ENCODE measurements around the gene PCDHA3. TPM values are rescaled to one million over a fixed set of nuclear protein-coding genes. Genes with fewer than 3 reads are reported as not detected.
"Not testable (repeated sequence)": the region's sequence is repeated elsewhere in the genome, so short reads cannot be mapped to it uniquely, and the experiment has no call there.

PCDHA3 gene
- total and polyA plus RNA-seq, 2 donors = under 0.01 to 0.07 TPM

- H3K4me3 ChIP-seq (ENCODE audit: low read length in 2 of 2) = no peak within 1 kb of the TSS
- no peaks in the 10 kb centered on the region for H3K36me3 ChIP-seq (ENCODE audit: control insufficient read depth in 2 of 2, insufficient read depth in 2 of 2, low read length in 1 of 2)
- H3K27ac ChIP-seq (ENCODE audit: low read depth in 1 of 2, low read length in 1 of 2) = no peak within 1 kb of the TSS
- no peaks in the 10 kb centered on the region for H3K4me1 ChIP-seq (ENCODE audit: control insufficient read depth in 2 of 2, insufficient read depth in 2 of 2, low read length in 2 of 2)
- peaks cover 5 to 34% of the 10 kb centered on the region in 2 donors for H3K9me3 ChIP-seq (ENCODE audit: control insufficient read depth in 2 of 2, insufficient read depth in 1 of 2, low read length in 1 of 2)
- peaks cover 0 to 9% of the 10 kb centered on the region in 2 donors for H3K27me3 ChIP-seq (ENCODE audit: control insufficient read depth in 2 of 2, insufficient read depth in 1 of 2, low read length in 1 of 2)
- 27% methylated on average over 36 of the region's 47 CpGs for WGBS
- no peak for DNase-seq (ENCODE audit: low read depth in 6 of 9, low spot score in 9 of 9)
Measured at GRCh38 chr5:140806834-140807775, 6.2 kb downstream of the PCDHA3 start, which contains the start of gene PCDHA4. TSS of gene PCDHA4 (plus strand) at chr5:140807068.

DNA sequence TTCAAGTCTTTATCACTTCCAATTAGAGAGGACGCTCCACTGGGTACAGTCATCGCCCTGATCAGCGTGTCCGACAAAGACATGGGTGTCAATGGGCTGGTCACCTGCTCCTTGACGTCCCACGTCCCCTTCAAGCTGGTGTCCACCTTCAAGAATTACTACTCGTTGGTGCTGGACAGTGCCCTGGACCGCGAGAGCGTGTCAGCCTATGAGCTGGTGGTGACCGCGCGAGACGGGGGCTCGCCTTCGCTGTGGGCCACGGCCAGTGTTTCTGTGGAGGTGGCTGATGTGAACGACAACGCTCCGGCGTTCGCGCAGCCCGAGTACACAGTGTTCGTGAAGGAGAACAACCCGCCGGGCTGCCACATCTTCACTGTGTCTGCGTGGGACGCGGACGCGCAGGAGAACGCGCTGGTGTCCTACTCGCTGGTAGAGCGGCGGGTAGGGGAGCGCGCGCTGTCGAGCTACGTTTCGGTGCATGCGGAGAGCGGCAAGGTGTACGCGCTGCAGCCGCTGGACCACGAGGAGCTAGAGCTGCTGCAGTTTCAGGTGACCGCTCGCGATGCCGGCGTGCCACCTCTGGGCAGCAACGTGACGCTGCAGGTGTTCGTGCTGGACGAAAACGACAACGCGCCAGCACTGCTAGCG lies 7.5 kb downstream of the PCDHA3 start:
- not testable (repeated sequence) for H3K36me3 ChIP-seq (ENCODE audit: control insufficient read depth in 2 of 2, insufficient read depth in 2 of 2, low read length in 1 of 2); H3K4me3 ChIP-seq (ENCODE audit: low read length in 2 of 2); H3K27me3 ChIP-seq (ENCODE audit: control insufficient read depth in 2 of 2, insufficient read depth in 1 of 2, low read length in 1 of 2); H3K27ac ChIP-seq (ENCODE audit: low read depth in 1 of 2, low read length in 1 of 2); DNase-seq (ENCODE audit: low read depth in 6 of 9, low spot score in 9 of 9); H3K4me1 ChIP-seq (ENCODE audit: control insufficient read depth in 2 of 2, insufficient read depth in 2 of 2, low read length in 2 of 2)
- 74% methylated on average over 62 of the region's 62 CpGs for WGBS
- peaks cover 0 to 22% of the 10 kb centered on the region in 2 donors for H3K9me3 ChIP-seq (ENCODE audit: control insufficient read depth in 2 of 2, insufficient read depth in 1 of 2, low read length in 1 of 2)

DNA sequence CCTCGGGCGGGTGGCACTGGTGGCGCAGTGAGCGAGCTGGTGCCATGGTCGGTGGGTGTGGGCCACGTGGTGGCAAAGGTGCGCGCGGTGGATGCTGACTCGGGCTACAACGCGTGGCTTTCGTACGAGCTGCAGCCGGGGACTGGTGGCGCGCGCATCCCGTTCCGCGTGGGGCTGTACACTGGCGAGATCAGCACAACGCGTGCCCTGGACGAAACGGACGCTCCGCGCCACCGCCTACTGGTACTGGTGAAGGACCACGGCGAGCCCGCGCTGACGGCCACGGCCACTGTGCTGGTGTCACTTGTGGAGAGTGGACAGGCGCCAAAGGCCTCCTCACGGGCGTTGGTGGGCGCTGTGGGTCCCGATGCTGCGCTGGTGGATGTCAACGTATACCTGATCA lies 8.0 kb downstream of the PCDHA3 start:
- H3K4me3 ChIP-seq (ENCODE audit: low read length in 2 of 2) = no peak overlapping the region
- no peak overlapping the region for H3K27ac ChIP-seq (ENCODE audit: low read depth in 1 of 2, low read length in 1 of 2)
- no peak for DNase-seq (ENCODE audit: low read depth in 6 of 9, low spot score in 9 of 9)
- peaks cover 0 to 22% of the 10 kb centered on the region in 2 donors for H3K9me3 ChIP-seq (ENCODE audit: control insufficient read depth in 2 of 2, insufficient read depth in 1 of 2, low read length in 1 of 2)
- no peaks in the 10 kb centered on the region for H3K36me3 ChIP-seq (ENCODE audit: control insufficient read depth in 2 of 2, insufficient read depth in 2 of 2, low read length in 1 of 2)
- 76% methylated on average over 43 of the region's 43 CpGs for WGBS
- H3K4me1 ChIP-seq (ENCODE audit: control insufficient read depth in 2 of 2, insufficient read depth in 2 of 2, low read length in 2 of 2) = no peaks in the 10 kb centered on the region
- H3K27me3 ChIP-seq (ENCODE audit: control insufficient read depth in 2 of 2, insufficient read depth in 1 of 2, low read length in 1 of 2) = no peaks in the 10 kb centered on the region

- peaks cover 0 to 3% of the 10 kb centered on the region in 2 donors for H3K27me3 ChIP-seq (ENCODE audit: control insufficient read depth in 2 of 2, insufficient read depth in 1 of 2, low read length in 1 of 2)
- peaks cover 5 to 20% of the 10 kb centered on the region in 2 donors for H3K9me3 ChIP-seq (ENCODE audit: control insufficient read depth in 2 of 2, insufficient read depth in 1 of 2, low read length in 1 of 2)
- H3K4me1 ChIP-seq (ENCODE audit: control insufficient read depth in 2 of 2, insufficient read depth in 2 of 2, low read length in 2 of 2) = no peaks in the 10 kb centered on the region
- H3K36me3 ChIP-seq (ENCODE audit: control insufficient read depth in 2 of 2, insufficient read depth in 2 of 2, low read length in 1 of 2) = no peaks in the 10 kb centered on the region
- no peak within 1 kb of the TSS for H3K4me3 ChIP-seq (ENCODE audit: low read length in 2 of 2)
- WGBS = 39% methylated on average over 39 of the region's 39 CpGs
- DNase-seq (ENCODE audit: low read depth in 6 of 9, low spot score in 9 of 9) = peak in 1 of 9 donors; percentile 16
- H3K27ac ChIP-seq (ENCODE audit: low read depth in 1 of 2, low read length in 1 of 2) = no peak within 1 kb of the TSS
Measured at GRCh38 chr5:140821375-140822280, 20.8 kb downstream of the PCDHA3 start, which contains the start of gene PCDHA5. TSS of gene PCDHA5 (plus strand) at chr5:140821613.

DNA sequence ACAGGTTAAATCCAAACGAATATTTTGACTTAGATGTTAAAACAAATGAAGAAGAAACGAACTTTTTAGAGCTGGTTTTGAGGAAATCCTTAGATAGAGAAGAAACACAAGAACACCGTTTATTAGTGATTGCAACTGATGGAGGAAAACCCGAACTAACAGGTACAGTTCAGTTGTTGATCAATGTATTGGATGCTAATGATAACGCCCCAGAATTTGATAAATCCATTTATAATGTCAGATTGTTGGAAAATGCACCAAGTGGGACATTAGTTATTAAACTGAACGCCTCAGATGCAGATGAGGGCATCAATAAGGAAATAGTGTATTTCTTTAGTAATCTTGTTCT lies 21.4 kb downstream of the PCDHA3 start:
- H3K4me1 ChIP-seq (ENCODE audit: control insufficient read depth in 2 of 2, insufficient read depth in 2 of 2, low read length in 2 of 2) = no peaks in the 10 kb centered on the region
- no peak overlapping the region for H3K27ac ChIP-seq (ENCODE audit: low read depth in 1 of 2, low read length in 1 of 2)
- H3K9me3 ChIP-seq (ENCODE audit: control insufficient read depth in 2 of 2, insufficient read depth in 1 of 2, low read length in 1 of 2) = peaks cover 5 to 20% of the 10 kb centered on the region in 2 donors
- 31% methylated on average over 6 of the region's 6 CpGs for WGBS
- H3K36me3 ChIP-seq (ENCODE audit: control insufficient read depth in 2 of 2, insufficient read depth in 2 of 2, low read length in 1 of 2) = no peaks in the 10 kb centered on the region
- H3K27me3 ChIP-seq (ENCODE audit: control insufficient read depth in 2 of 2, insufficient read depth in 1 of 2, low read length in 1 of 2) = peaks cover 0 to 3% of the 10 kb centered on the region in 2 donors
- DNase-seq (ENCODE audit: low read depth in 6 of 9, low spot score in 9 of 9) = peak in 1 of 9 donors; percentile 13
- H3K4me3 ChIP-seq (ENCODE audit: low read length in 2 of 2) = no peak overlapping the region

GRCh38 chr5:140822969-140823368 lies 22.1 kb downstream of the PCDHA3 start:
- peaks cover 5 to 20% of the 10 kb centered on the region in 2 donors for H3K9me3 ChIP-seq (ENCODE audit: control insufficient read depth in 2 of 2, insufficient read depth in 1 of 2, low read length in 1 of 2)
- H3K27me3 ChIP-seq (ENCODE audit: control insufficient read depth in 2 of 2, insufficient read depth in 1 of 2, low read length in 1 of 2); H3K36me3 ChIP-seq (ENCODE audit: control insufficient read depth in 2 of 2, insufficient read depth in 2 of 2, low read length in 1 of 2); DNase-seq (ENCODE audit: low read depth in 6 of 9, low spot score in 9 of 9); H3K4me3 ChIP-seq (ENCODE audit: low read length in 2 of 2); H3K4me1 ChIP-seq (ENCODE audit: control insufficient read depth in 2 of 2, insufficient read depth in 2 of 2, low read length in 2 of 2); H3K27ac ChIP-seq (ENCODE audit: low read depth in 1 of 2, low read length in 1 of 2): not testable (repeated sequence)
- WGBS = 67% methylated on average over 48 of the region's 48 CpGs

GRCh38 chr5:140823475-140823874 lies 22.6 kb downstream of the PCDHA3 start:
- Histone ChIP-seq H3K27me3 (ENCODE audit: control insufficient read depth in 2 of 2, insufficient read depth in 1 of 2, low read length in 1 of 2) (peaks cover 0 to 8% of the 10 kb centered on the region in 2 donors), H3K4me3 (ENCODE audit: low read length in 2 of 2) (no peak overlapping the region), H3K4me1 (ENCODE audit: control insufficient read depth in 2 of 2, insufficient read depth in 2 of 2, low read length in 2 of 2) (no peaks in the 10 kb centered on the region), H3K9me3 (ENCODE audit: control insufficient read depth in 2 of 2, insufficient read depth in 1 of 2, low read length in 1 of 2) (peaks cover 5 to 20% of the 10 kb centered on the region in 2 donors), H3K27ac (ENCODE audit: low read depth in 1 of 2, low read length in 1 of 2) (no peak overlapping the region), H3K36me3 (ENCODE audit: control insufficient read depth in 2 of 2, insufficient read depth in 2 of 2, low read length in 1 of 2) (no peaks in the 10 kb centered on the region)
- DNase-seq (ENCODE audit: low read depth in 6 of 9, low spot score in 9 of 9) = no peak
- 64% methylated on average over 38 of the region's 38 CpGs for WGBS

DNA sequence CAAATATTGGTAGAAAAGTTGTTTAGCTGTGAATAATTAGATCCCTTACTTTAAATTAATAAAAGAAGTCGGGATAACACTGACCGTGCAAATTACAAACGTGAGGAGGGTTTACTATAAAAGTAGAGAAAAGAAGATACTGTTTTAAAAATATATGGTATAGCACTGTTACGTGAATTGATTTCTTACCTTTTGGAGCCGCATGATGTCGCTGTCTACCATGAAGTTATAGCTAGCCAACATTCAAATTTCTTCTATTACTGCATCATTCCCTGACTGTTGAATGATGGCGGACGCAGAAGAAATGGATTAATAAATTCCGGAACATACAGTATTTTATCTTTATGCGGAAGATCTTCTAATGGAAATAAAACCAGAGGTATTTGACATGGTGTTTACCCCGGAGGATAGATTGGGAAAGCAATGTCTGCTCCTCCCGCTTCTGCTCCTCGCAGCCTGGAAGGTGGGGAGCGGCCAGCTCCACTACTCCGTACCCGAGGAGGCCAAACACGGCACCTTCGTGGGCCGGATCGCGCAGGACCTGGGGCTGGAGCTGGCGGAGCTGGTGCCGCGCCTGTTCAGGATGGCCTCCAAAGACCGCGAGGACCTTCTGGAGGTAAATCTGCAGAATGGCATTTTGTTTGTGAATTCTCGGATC lies 27.0 kb downstream of the PCDHA3 start, which contains the start of gene PCDHA6:
PCDHA6 (plus strand) TSS at position 257 of the 658 bp plus-strand sequence; CDS start at position 389, 132 bp downstream.
- DNase-seq (ENCODE audit: low read depth in 6 of 9, low spot score in 9 of 9) = no peak
- peaks cover 9 to 18% of the 10 kb centered on the region in 2 donors for H3K9me3 ChIP-seq (ENCODE audit: control insufficient read depth in 2 of 2, insufficient read depth in 1 of 2, low read length in 1 of 2)
- H3K27me3 ChIP-seq (ENCODE audit: control insufficient read depth in 2 of 2, insufficient read depth in 1 of 2, low read length in 1 of 2) = peaks cover 0 to 7% of the 10 kb centered on the region in 2 donors
- no peaks in the 10 kb centered on the region for H3K36me3 ChIP-seq (ENCODE audit: control insufficient read depth in 2 of 2, insufficient read depth in 2 of 2, low read length in 1 of 2)
- no peak within 1 kb of the TSS for H3K27ac ChIP-seq (ENCODE audit: low read depth in 1 of 2, low read length in 1 of 2)
- no peaks in the 10 kb centered on the region for H3K4me1 ChIP-seq (ENCODE audit: control insufficient read depth in 2 of 2, insufficient read depth in 2 of 2, low read length in 2 of 2)
- 25% methylated on average over 27 of the region's 27 CpGs for WGBS
- no peak within 1 kb of the TSS for H3K4me3 ChIP-seq (ENCODE audit: low read length in 2 of 2)
